HEK293 (cell line): ENCODE data around the gene CDH6.

Experiments used
- CTCF ChIP-seq: fragments of 450-650 bp; formaldehyde crosslinking; IDR thresholded peaks from 2 replicates; pipeline ENCODE4 v1.5.1; 2016; ENCODE audit warnings: missing biosample characterization, missing genetic modification characterization
- KLF1 ChIP-seq: fragments of 450-650 bp; formaldehyde crosslinking; IDR thresholded peaks from 2 replicates; pipeline ENCODE4 v1.5.1; 2016; ENCODE audit warnings: missing biosample characterization, missing genetic modification characterization

- TF ChIP-seq CTCF (tag by site-specific recombination) (no peak), KLF1 (no peak)
Measured at GRCh38 chr5:31335456-31335855, 142.0 kb downstream of the CDH6 start.
